ENCODE results near the gene DMBT1.
A peak's percentile ranks its signal among the peaks of the same experiment; 100 is the strongest.

The DMBT1 gene

DNA sequence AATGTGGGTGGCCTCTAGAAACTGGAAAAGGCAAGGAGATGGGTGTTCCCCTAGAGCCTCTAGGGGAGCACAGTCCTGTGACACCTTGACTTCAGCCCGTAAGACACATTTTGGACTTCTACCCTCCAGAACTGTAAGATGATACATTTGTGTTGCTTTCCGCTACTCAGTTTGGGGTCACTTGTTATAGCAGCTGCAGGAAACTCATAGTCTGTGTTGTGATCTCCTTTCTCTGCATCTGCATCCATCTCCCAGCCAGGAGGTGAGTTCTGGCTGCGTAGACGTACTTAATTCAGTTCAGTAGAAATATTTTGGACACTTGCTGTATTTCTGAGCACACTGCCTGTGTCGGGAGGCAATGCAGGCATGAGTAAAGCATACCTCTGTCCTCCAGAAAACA is 29.3 kb upstream of the DMBT1 start:
- in situ Hi-C loops (cut with HindIII; ENCODE audit: low pct_unique_long_range_greater_than_20kb, low sequenced_read_pairs) = no loop called here
- no peak for TF ChIP-seq JUND (IDR thresholded peaks at IDR 0.05; ENCODE audit: low read depth)
- no peak for DNase-seq (ENCODE audit: low read depth in 1 of 2, low spot score in 1 of 2)

DNA sequence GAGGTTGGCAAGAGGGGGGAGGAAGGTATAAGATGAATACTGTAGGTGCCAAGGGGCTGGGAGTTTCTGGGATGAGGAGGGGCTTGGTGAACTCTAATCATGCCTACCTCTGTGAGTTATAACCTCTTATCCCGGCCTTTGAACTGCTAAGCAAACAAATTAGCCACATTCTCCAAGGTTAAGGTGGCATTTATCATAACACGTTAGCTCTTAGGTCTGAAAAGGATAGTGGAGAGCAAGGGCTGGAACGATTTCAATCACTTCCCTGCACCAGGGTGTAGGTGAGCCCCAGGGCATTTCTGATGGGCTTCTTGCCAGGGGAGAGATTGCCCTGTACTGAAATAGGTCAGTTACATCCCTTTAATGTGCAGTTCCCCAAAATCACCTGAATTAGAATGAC is 28.6 kb upstream of the DMBT1 start:
- DNase-seq (ENCODE audit: low read depth in 1 of 2, low spot score in 1 of 2) = no peak
- in situ Hi-C loops (cut with HindIII; ENCODE audit: low pct_unique_long_range_greater_than_20kb, low sequenced_read_pairs) = no loop called here
- no peak for TF ChIP-seq JUND (IDR thresholded peaks at IDR 0.05; ENCODE audit: low read depth)

DNA sequence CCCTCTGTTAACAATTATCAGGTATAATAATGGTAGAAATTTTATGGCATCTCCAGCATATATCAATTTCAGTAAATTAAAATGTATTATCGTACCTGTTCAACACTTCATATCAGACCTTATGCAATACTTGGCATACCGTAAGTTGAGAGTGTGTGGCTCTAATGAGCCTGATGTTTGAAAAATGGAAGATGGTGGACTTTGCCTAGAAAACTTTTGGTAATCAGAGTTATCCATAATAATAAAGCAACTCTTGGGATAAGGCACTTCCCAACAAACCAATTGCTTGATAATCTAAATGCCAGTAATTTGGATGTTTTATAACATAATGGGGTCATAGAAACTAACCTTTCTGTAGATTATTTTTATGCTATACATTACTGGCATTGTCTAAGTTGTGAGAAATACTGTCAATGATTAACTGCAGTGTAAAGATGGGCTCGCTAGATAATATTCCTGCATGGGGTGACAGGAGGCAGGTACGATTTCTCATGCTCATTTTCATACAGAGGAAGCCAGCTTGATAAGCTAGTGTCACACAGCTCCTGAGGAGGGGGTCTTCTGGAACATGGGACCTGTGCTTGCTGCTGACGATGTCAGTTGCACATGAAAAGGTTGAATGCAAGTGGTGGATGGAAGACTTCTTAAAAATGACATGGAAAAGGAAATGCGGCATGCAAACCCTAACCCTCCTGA is 27.8 kb upstream of the DMBT1 start:
- no peak for TF ChIP-seq JUND (IDR thresholded peaks at IDR 0.05; ENCODE audit: low read depth)
- DNase-seq (ENCODE audit: low read depth in 1 of 2, low spot score in 1 of 2) = no peak
- in situ Hi-C loops (cut with HindIII; ENCODE audit: low pct_unique_long_range_greater_than_20kb, low sequenced_read_pairs) = no loop called here

DNA sequence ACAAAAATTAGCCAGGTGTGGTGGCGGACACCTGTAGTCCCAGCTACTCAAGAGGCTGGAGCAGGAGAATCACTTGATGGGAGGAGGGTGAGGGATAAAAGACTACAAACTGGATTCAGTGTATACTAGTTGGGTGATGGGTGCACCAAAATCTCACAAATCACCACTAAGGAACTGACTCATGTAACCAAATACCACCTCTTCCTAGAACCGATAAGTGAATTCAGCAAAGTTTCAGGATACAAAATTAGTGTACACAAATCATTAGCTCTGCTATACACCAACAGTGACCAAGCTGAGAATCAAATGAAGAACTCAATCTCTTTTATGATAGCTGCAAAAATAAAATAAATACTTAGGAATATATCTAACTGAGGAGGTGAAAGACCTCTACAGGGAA is 23.0 kb upstream of the DMBT1 start:
- DNase-seq (ENCODE audit: low read depth in 1 of 2, low spot score in 1 of 2) = no peak
- in situ Hi-C loops (cut with HindIII; ENCODE audit: low pct_unique_long_range_greater_than_20kb, low sequenced_read_pairs) = no loop called here
- TF ChIP-seq JUND (IDR thresholded peaks at IDR 0.05; ENCODE audit: low read depth) = no peak

DNA sequence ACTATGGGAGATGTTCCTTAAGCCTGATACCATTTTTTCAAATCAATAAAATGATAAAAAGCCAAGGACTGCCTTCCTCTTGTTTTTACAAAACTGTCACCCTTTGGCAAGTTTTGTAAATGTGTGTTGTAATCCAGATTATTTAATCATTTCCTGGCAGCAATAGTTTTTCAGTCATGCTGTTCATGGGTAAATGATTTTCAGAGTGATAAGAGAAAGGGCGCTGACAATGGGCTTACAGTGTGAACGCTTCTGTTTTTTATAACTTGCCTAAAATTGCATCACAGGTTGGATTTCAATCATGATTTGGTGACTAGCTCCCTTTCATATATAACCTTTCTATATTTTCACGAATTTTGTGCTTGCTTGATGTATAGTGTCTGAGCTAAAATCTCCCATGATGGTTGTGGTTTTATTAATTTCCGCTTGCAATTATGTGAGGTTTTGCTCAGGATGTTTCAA is 19.0 kb upstream of the DMBT1 start:
- DNase-seq (ENCODE audit: low read depth in 1 of 2, low spot score in 1 of 2) = no peak
- in situ Hi-C loops (cut with HindIII; ENCODE audit: low pct_unique_long_range_greater_than_20kb, low sequenced_read_pairs) = no loop called here
- TF ChIP-seq JUND (IDR thresholded peaks at IDR 0.05; ENCODE audit: low read depth) = no peak

DNA sequence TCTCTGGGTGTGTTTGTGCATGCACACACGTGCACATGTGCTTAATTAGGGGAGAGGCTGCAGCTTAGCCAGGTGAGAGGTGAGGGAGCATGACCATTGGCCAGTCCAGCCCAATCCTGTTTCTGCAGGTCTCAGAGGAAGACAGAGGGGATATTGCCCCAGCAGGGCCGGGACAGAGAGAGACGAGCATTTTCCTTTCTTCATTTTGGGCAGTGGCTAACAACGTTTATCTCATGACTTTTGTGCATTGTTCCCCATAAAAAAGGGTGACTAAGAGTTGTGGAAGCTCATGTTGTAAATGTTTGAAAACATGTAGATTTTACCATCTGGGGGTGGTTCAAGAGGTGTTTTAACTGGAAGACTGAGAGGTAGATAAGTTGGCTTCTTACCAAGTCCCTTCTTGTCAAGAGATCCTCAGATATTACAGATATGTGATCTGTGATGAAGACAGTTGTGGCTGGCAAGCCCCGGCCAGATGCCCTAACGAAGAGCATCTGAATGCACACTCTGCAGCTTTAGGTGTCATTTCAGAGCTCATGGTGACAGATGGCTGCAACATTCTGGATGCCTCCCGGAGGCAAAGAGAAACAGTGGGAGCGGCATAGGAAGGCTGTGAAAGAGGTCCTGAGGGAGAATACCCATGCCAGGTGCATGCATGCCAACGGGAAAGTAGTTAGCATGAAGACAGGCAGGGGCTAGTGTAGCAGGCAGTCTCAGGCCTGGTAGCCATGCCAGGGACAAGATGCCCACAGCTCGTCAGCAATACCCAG is 16.7 kb upstream of the DMBT1 start:
- no peak for DNase-seq (ENCODE audit: low read depth in 1 of 2, low spot score in 1 of 2)
- in situ Hi-C loops (cut with HindIII; ENCODE audit: low pct_unique_long_range_greater_than_20kb, low sequenced_read_pairs) = no loop called here
- TF ChIP-seq JUND (IDR thresholded peaks at IDR 0.05; ENCODE audit: low read depth) = no peak

DNA sequence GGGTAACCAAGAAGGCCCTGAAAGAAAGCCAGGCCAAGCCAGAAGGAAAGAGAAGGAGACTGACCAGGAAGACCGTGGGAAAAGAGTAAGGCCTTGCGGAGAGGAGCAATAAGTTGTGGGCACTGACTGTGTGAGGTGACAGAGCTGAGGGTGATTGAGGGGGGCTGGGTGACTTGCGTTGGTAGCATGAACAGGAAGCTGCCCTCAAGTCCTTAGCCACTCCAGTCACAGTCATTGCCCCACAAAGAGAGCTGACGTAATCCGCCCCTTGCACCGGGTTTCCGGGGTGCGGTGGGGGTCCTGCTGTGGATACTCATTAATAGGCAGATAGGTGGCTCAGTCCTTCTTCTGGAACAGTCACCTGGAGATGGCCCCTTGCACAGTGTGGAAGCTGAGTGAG is 16.1 kb upstream of the DMBT1 start:
- TF ChIP-seq JUND (IDR thresholded peaks at IDR 0.05; ENCODE audit: low read depth) = no peak
- in situ Hi-C loops (cut with HindIII; ENCODE audit: low pct_unique_long_range_greater_than_20kb, low sequenced_read_pairs) = no loop called here

DNA sequence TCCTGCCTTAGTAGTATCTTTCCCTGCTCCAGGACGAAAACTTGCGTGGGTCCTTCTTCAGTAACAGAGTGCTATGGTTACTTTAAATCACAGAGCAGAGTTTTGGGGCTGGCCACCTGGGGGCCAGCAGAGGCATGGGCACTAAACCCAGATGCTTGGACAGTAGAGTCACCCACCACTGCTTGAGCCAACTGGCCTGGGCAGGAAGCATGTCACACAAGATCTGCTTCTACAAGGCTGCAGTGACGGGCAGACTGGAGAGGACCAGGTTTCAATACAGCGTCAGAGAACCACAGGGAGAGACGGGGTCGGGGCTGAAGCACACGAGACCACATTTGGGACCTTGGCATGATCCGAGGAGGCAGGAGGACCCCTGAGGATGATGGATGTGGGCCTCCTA is 14.3 kb upstream of the DMBT1 start:
- DNase-seq (ENCODE audit: low read depth in 1 of 2, low spot score in 1 of 2) = no peak
- in situ Hi-C loops (cut with HindIII; ENCODE audit: low pct_unique_long_range_greater_than_20kb, low sequenced_read_pairs) = no loop called here
- TF ChIP-seq JUND (IDR thresholded peaks at IDR 0.05; ENCODE audit: low read depth) = no peak

More for the DNA sequence above, 16.1 kb upstream of the DMBT1 start:
- DNase-seq (ENCODE audit: low read depth in 1 of 2, low spot score in 1 of 2) = no peak

DNA sequence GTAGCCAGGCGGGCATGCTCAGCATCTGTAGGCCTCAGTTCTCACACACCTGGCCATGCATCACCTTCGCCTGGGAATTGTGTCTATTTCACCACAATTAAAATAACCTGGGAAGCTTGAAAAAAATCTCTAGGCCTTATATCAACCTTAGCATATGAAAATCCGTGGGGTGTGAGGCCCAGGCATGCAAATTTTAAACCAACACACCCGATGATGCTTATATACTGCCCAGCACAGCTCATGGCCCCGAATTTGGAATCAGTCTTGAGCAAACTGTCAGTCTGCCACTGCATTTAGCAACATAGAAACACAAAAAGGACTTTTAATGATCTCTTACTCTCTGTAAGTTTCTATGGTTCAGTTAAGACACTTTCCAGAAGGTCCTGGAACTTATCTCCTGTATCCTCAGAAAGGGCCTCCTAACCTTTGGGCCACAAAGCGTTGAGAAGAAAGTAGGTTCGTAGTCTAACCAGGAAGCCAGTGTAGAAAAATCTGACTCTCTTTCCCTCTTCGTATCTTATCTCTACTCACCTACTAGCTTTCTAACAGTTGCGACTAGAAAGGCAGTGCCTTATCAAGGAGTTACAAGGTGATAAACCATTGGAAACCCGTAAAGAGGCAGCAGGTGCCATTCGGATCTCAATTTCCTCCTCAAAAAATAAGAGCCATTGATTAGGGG is 12.0 kb upstream of the DMBT1 start:
- no peak for DNase-seq (ENCODE audit: low read depth in 1 of 2, low spot score in 1 of 2)
- no peak for TF ChIP-seq JUND (IDR thresholded peaks at IDR 0.05; ENCODE audit: low read depth)
- in situ Hi-C loops (cut with HindIII; ENCODE audit: low pct_unique_long_range_greater_than_20kb, low sequenced_read_pairs) = no loop called here

DNA sequence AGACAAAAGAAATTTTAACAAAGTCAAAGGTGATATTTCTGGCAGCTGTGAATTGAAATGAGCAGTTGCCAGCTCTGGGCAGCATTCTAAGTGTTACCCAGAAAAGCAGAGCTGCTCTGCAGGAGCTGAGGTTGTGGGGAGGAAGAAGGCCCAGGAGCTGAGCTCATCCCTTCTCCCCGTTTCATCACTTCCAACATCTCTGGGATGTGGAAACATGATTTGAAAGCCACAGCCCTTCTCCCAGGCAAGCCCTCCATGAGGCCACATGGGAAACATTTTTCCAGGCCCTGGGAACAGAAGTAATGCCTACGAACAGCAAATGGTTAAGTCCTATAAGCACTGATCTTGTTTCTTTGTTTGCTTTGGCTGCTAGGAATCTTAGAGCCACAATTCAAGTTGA is 10.9 kb upstream of the DMBT1 start:
- in situ Hi-C loops (cut with HindIII; ENCODE audit: low pct_unique_long_range_greater_than_20kb, low sequenced_read_pairs) = no loop called here
- DNase-seq (ENCODE audit: low read depth in 1 of 2, low spot score in 1 of 2) = no peak
- no peak for TF ChIP-seq JUND (IDR thresholded peaks at IDR 0.05; ENCODE audit: low read depth)

DNA sequence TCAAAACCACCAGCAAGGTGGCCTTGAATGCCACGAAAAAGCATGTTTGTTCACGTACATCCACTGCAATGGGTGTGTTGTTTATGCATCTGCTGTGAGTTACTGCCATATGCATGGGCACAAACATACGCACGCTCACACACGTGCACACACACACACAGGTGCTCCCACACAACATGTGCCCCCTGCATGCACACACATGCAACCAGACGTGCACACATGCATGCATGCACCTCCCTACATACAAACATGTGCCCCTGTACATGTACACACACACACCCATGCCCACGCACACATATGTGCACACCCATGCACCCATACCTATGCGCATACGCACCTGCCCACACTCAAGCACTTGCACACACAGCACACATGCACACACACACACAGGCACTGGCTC is 10.1 kb upstream of the DMBT1 start:
- DNase-seq (ENCODE audit: low read depth in 1 of 2, low spot score in 1 of 2) = no peak
- in situ Hi-C loops (cut with HindIII; ENCODE audit: low pct_unique_long_range_greater_than_20kb, low sequenced_read_pairs) = no loop called here
- TF ChIP-seq JUND (IDR thresholded peaks at IDR 0.05; ENCODE audit: low read depth) = no peak

DNA sequence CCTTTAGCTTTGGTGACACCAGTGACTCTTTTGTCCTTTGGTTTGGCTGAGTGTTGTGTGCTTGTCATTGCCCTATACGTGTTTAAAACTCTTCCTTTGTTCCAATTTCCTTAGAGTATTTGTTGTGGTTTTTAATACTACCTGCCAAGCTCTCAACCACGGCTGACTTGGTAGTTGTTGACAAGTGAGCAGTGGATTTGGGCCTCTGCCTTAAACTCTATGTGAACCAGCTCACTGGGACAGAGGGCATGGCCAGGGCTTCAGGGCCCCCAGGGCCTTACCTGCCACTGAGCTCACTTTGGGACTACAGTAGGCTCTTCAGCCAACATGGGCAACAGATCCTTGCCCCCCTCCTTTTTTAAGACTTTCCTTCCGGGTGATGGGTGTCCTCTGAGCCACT is 9.6 kb upstream of the DMBT1 start:
- TF ChIP-seq JUND (IDR thresholded peaks at IDR 0.05; ENCODE audit: low read depth) = no peak
- in situ Hi-C loops (cut with HindIII; ENCODE audit: low pct_unique_long_range_greater_than_20kb, low sequenced_read_pairs) = no loop called here
- DNase-seq (ENCODE audit: low read depth in 1 of 2, low spot score in 1 of 2) = no peak

DNA sequence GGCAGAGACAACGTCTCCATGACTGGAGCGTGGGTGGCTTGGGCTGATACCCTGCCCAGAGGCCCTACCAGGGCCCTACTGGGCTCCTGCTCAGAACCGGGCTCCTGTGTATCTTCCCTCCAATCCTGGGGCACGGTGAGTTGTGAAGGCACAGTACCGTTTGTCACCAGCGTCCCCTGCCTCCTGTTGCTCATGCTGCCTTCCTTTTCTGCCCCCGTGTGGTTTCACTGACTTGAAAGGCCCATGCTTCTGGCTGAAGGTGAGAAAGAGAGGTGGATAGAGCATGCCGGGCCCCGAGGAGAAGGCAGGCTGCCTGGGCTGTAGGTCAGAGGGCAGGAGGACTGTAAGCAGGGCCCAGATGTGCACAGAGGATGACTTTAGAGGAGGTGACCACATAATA is 9.1 kb upstream of the DMBT1 start:
- TF ChIP-seq JUND (IDR thresholded peaks at IDR 0.05; ENCODE audit: low read depth) = no peak
- in situ Hi-C loops (cut with HindIII; ENCODE audit: low pct_unique_long_range_greater_than_20kb, low sequenced_read_pairs) = no loop called here
- DNase-seq (ENCODE audit: low read depth in 1 of 2, low spot score in 1 of 2) = peak in 1 of 2 experiments; percentile 12

Measured in T47D (cell line).